Erythroblast (primary cell): ENCODE measurements around the gene ADAP1.
"Not testable (repeated sequence)": the region's sequence is repeated elsewhere in the genome, so short reads cannot be mapped to it uniquely, and the experiment has no call there.

Experiments
- GATA1 ChIP-seq: IDR thresholded peaks from 2 replicates; pipeline ENCODE4 v1.6.1; 2011; ENCODE audit warnings: low read depth, mild to moderate bottlenecking, control low read depth, low read length, moderate library complexity
- POLR2A ChIP-seq: IDR thresholded peaks from 2 replicates; pipeline ENCODE4 v1.6.1; 2011; ENCODE audit warnings: mild to moderate bottlenecking, low read length

- TF ChIP-seq POLR2A, GATA1: not testable (repeated sequence)
Observed at GRCh38 chr7:960972-961371, 6.5 kb upstream of the ADAP1 start.
